Tibial artery (tissue), 4 donors: ENCODE data around the gene ECEL1.

ENCODE experiments used
- DNase-seq, 2 donors: peaks; one replicate each; pipeline ENCODE4 v3.0.0-alpha.2; 2019
- H3K27ac ChIP-seq, 2 donors: fragments of 200-600 bp; sonication (generic) in 1 of 2; 1 replicate in 1 of 2; 2 replicates in 1 of 2; pipeline ENCODE4 v1.5.1; 2018 to 2019; ENCODE audit warnings: mild to moderate bottlenecking in 1 of 2
- H3K27me3 ChIP-seq, 2 donors: fragments of 200-600 bp; sonication (generic) in 1 of 2; one replicate each; pipeline versions ENCODE4 v1.5.1 to v1.6.0; 2016 to 2019
- H3K36me3 ChIP-seq, 3 donors: fragments of 200-600 bp; sonication (generic) in 2 of 3; one replicate each; pipeline ENCODE4 v1.5.1; 2016 to 2019; ENCODE audit warnings: mild to moderate bottlenecking in 2 of 3
- H3K4me1 ChIP-seq, 4 donors: fragments of 200-600 bp; sonication (generic) in 2 of 4; 1 replicate in 3 of 4; 2 replicates in 1 of 4; pipeline ENCODE4 v1.5.1; 2016 to 2019
- H3K4me3 ChIP-seq, 2 donors: fragments of 200-600 bp; sonication (generic) in 1 of 2; 1 replicate in 1 of 2; 2 replicates in 1 of 2; pipeline ENCODE4 v1.5.1; 2018 to 2019; ENCODE audit warnings: mild to moderate bottlenecking in 2 of 2
- H3K9me3 ChIP-seq, 3 donors: fragments of 200-600 bp; sonication (generic) in 1 of 3; one replicate each; pipeline ENCODE4 v1.5.1; 2016 to 2019
- intact Hi-C: fragments of 100-400 bp; cut with DNase I; formaldehyde crosslinking; loops from one replicate; pipeline ENCODE4 v1.15.0; 2023; ENCODE audit warnings: low total_unique reads
- TF ChIP-seq, protein P1 (sequence below), 2 experiments: fragments of 200-600 bp in 1 of 2; fragments of 450-650 bp in 1 of 2; IDR thresholded peaks; one replicate each; pipeline ENCODE4 v1.5.1; 2017 to 2019; ENCODE audit warnings: antibody characterized with exemption in 2 of 2, mild to moderate bottlenecking in 1 of 2, moderate library complexity in 1 of 2

The ECEL1 gene

DNA sequence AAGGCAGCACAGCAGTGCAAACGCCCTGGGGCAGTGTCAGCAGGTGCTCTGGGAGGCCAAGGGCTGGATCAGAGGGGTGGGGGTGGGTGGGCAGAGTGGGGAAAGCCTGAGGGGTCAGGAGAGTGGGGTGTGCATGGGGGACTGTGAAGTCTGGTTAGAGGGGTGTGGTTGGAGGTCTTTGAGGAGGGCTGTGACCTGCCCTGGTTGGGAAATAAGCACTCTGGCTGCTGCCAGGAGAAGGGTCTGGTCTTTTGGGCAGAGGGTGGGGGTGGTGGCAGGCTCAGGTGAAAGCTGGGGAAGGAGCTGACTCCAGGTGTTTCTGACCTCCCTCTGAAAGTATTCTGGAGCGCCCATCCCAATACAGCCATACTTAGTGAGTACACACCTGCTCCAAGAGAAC, 27.5 kb downstream of the ECEL1 start:
- Histone ChIP-seq H3K9me3 (no peaks in the 10 kb centered on the region), H3K27ac (no peak overlapping the region), H3K27me3 (peaks cover 0 to 57% of the 10 kb centered on the region in 2 donors), H3K4me3 (no peak overlapping the region), H3K36me3 (no peaks in the 10 kb centered on the region), H3K4me1 (no peaks in the 10 kb centered on the region)
- intact Hi-C loops = no loop called here
- TF ChIP-seq, protein P1, sequence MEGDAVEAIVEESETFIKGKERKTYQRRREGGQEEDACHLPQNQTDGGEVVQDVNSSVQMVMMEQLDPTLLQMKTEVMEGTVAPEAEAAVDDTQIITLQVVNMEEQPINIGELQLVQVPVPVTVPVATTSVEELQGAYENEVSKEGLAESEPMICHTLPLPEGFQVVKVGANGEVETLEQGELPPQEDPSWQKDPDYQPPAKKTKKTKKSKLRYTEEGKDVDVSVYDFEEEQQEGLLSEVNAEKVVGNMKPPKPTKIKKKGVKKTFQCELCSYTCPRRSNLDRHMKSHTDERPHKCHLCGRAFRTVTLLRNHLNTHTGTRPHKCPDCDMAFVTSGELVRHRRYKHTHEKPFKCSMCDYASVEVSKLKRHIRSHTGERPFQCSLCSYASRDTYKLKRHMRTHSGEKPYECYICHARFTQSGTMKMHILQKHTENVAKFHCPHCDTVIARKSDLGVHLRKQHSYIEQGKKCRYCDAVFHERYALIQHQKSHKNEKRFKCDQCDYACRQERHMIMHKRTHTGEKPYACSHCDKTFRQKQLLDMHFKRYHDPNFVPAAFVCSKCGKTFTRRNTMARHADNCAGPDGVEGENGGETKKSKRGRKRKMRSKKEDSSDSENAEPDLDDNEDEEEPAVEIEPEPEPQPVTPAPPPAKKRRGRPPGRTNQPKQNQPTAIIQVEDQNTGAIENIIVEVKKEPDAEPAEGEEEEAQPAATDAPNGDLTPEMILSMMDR (IDR thresholded peaks at IDR 0.05) = no peak
- DNase-seq = no peak

DNA sequence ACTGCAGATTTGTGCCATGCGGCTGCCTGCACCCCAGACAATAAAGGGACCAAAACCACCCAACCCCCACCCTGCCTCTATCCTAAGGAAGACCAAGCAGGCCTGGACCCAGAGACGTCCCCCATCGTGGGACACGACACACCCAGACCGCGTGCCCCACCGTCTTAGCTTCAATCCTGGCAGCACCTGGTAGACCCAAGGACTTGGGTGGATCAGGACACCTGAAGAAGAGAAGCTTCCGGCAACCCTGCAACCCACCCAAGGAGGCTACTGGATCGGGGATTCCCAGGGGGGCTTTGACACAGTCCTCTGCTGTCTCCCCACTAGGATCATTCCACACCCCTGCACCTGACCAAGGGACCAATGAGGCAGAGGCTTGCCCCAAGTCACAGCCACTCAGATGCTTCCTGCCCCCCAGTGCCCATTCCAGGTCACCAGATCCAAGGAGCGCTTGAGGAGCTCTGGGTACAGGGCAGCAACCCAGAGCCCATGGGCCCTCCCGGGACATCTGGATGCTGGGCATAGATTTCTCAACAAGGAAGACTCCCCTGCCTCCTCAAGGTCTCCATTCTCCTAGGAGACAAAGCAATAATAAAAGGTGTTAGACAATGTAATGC, 28.1 kb downstream of the ECEL1 start:
- intact Hi-C loops = no loop called here
- peak in 1 of 2 donors; percentile 54 for DNase-seq

DNA sequence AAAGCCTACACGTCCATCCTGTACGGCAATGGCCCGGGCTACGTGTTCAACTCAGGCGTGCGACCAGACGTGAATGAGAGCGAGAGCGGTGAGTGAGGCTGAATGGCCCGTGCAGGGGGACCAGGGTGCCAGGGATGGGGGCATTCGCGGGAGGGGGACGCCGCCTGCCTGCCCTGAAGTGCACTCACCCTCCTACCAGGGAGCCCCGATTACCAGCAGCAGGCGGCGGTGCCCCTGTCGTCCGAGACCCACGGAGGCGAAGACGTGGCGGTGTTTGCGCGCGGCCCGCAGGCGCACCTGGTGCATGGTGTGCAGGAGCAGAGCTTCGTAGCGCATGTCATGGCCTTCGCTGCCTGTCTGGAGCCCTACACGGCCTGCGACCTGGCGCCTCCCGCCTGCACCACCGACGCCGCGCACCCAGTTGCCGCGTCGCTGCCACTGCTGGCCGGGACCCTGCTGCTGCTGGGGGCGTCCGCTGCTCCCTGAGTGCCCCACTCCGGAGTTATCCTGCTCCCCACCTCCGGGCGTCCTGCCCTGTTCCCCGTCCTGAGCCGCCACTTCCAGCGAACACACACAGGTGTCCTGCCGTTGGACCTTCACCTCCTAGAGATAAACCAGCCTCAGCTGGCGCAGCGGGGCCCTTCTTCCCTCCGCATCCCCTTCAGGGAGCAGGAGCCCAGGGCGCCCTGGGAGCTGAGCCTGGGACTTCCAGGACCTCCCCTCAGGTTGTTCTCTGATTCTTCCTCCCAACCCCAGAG, 28.8 kb downstream of the ECEL1 start:
- Histone ChIP-seq H3K36me3 (no peaks in the 10 kb centered on the region), H3K27ac (no peak overlapping the region), H3K9me3 (no peaks in the 10 kb centered on the region), H3K4me3 (no peak overlapping the region), H3K27me3 (peaks cover 0 to 49% of the 10 kb centered on the region in 2 donors), H3K4me1 (no peaks in the 10 kb centered on the region)
- TF ChIP-seq, protein P1 (IDR thresholded peaks at IDR 0.05) = no peak
- intact Hi-C loops = no loop called here
- peak in 1 of 2 donors; percentile 55 for DNase-seq

More for the DNA sequence above, 28.1 kb downstream of the ECEL1 start:
- no peak overlapping the region for H3K4me3 ChIP-seq
- TF ChIP-seq, protein P1 (IDR thresholded peaks at IDR 0.05) = no peak
- H3K9me3 ChIP-seq = no peaks in the 10 kb centered on the region
- H3K4me1 ChIP-seq = no peaks in the 10 kb centered on the region
- H3K36me3 ChIP-seq = no peaks in the 10 kb centered on the region
- no peak overlapping the region for H3K27ac ChIP-seq
- H3K27me3 ChIP-seq = peaks cover 0 to 55% of the 10 kb centered on the region in 2 donors

DNA sequence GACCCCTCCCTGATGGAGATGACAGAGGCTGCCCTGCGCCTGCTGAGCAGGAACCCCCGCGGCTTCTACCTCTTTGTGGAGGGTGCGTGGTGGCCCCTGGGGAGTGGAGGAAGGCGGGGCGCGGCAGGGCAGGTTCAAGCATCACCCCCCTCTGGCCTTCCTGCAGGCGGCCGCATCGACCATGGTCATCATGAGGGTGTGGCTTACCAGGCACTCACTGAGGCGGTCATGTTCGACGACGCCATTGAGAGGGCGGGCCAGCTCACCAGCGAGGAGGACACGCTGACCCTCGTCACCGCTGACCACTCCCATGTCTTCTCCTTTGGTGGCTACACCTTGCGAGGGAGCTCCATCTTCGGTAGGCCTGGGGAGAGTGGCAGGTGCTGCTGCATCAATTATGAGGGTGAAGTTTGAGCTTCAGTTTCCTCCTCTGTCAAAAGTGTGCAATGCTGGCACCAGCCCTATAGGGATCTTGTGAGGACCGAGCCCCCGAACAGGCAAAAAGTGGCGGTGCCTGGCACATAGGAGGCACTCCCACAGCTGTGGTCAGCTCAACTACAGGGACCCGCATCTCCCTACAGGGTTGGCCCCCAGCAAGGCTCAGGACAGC, 29.5 kb downstream of the ECEL1 start:
- H3K4me3 ChIP-seq = no peak overlapping the region
- peaks cover 0 to 48% of the 10 kb centered on the region in 2 donors for H3K27me3 ChIP-seq
- TF ChIP-seq, protein P1 (IDR thresholded peaks at IDR 0.05) = no peak
- no peaks in the 10 kb centered on the region for H3K4me1 ChIP-seq
- no peaks in the 10 kb centered on the region for H3K9me3 ChIP-seq
- no peaks in the 10 kb centered on the region for H3K36me3 ChIP-seq
- intact Hi-C loops = no loop called here
- peak in 1 of 2 donors; percentile 46 for DNase-seq
- no peak overlapping the region for H3K27ac ChIP-seq

DNA sequence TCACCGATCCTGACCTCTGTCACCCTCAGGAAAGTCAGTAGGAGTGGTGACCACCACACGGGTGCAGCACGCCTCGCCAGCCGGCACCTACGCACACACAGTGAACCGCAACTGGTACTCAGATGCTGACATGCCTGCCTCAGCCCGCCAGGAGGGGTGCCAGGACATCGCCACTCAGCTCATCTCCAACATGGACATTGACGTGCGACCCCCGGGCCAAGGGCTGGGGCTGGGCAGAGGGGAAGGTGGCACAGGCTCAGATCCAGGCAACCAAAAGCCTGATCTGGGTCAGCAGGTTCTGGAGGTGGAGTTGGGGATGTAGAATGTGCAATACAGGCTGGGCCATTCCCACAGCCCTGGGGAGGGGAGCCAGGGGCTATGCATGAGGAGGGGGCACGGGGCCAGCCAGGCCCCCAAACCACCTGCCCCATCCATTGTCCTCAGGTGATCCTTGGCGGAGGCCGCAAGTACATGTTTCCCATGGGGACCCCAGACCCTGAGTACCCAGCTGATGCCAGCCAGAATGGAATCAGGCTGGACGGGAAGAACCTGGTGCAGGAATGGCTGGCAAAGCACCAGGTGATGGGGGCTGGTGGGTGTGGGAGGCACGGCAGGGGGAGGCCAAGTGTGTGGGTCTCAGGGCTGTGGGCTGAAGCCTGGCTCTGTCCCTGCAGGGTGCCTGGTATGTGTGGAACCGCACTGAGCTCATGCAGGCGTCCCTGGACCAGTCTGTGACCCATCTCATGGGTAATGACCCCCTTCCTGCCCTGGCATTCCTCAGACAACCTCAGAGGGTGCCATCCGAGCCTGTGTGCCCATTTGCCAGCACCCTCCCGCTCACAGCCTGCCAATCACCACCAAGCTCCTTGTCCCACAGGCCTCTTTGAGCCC, 30.3 kb downstream of the ECEL1 start:
- intact Hi-C loops = no loop called here
- Histone ChIP-seq H3K4me3 (no peak overlapping the region), H3K4me1 (no peaks in the 10 kb centered on the region), H3K27me3 (peaks cover 0 to 48% of the 10 kb centered on the region in 2 donors), H3K9me3 (no peaks in the 10 kb centered on the region), H3K36me3 (no peaks in the 10 kb centered on the region), H3K27ac (no peak overlapping the region)
- TF ChIP-seq, protein P1 (IDR thresholded peaks at IDR 0.05) = no peak
- peak in 1 of 2 donors; percentile 56 for DNase-seq
